Smooth muscle cell of the umbilical artery (primary cell): ENCODE measurements around the gene SEC24D. TPM values are rescaled to one million over a fixed set of nuclear protein-coding genes. Genes with fewer than 3 reads are reported as not detected.

Source experiments
- total RNA-seq: library from RNA; depleted of rRNA; stranded (reverse); fragments of >200 nt; gene quantifications from 2 replicates; pipeline ENCODE4 v1.2.3, GENCODE V29; 2014

SEC24D gene
- 140 and 204 TPM in 2 replicates for total RNA-seq

GRCh38 chr4:118835571-118836300 lies at the start of gene SEC24D:
Gene SEC24D (minus strand): TSS chr4:118836126. CDS start chr4:118833696, 2,430 bp downstream.

GRCh38 chr4:118684873-118685811 lies 150.8 kb downstream of the SEC24D start, which contains the start of gene METTL14:
Gene METTL14 (plus strand): TSS chr4:118685392. CDS start chr4:118685535, 143 bp downstream.

Other genes starting within 250 kb of the SEC24D start
- 53.1 and 68.3 TPM in 2 replicates for gene METTL14, start 150.7 kb downstream of the SEC24D start, total RNA-seq
- 19.5 and 48.1 TPM in 2 replicates for gene SYNPO2, start 52.7 kb upstream of the SEC24D start, total RNA-seq